Erythroblast (primary cell): Measurements from ENCODE around the gene KIAA1958.
"Not testable (repeated sequence)": the region's sequence is repeated elsewhere in the genome, so short reads cannot be mapped to it uniquely, and the experiment has no call there.

Source experiments
- DNase-seq, 2 experiments: peaks; one replicate each; lab custom pipeline; 2025; lab: John Stamatoyannopoulos, UW
- GATA1 ChIP-seq: IDR thresholded peaks from 2 replicates; pipeline ENCODE4 v1.6.1; 2011; ENCODE audit warnings: low read depth, mild to moderate bottlenecking, control low read depth, low read length, moderate library complexity
- POLR2A ChIP-seq: IDR thresholded peaks from 2 replicates; pipeline ENCODE4 v1.6.1; 2011; ENCODE audit warnings: mild to moderate bottlenecking, low read length

KIAA1958 gene

DNA sequence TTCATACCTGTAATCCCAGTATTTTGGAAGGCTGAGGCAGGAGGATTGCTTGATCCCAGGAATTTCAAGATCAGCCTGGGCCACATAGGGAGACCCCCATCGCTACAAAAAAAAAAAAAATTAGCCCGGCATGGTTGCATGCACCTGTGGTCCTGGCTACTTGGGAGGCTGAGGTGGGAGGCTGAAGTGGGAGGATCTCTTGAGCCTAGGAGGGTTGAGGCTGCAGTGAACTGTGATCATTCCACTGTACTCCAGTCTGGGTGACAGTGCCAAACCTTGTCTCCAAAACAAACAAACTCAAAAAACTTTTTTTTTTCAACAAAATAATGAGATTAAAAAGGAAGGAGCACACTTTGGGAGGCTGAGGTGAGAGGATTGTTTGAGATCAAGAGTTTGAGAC is 14.2 kb downstream of the KIAA1958 start:
- DNase-seq, result no peak
- TF ChIP-seq GATA1, result no peak
- no peak for TF ChIP-seq POLR2A

DNA sequence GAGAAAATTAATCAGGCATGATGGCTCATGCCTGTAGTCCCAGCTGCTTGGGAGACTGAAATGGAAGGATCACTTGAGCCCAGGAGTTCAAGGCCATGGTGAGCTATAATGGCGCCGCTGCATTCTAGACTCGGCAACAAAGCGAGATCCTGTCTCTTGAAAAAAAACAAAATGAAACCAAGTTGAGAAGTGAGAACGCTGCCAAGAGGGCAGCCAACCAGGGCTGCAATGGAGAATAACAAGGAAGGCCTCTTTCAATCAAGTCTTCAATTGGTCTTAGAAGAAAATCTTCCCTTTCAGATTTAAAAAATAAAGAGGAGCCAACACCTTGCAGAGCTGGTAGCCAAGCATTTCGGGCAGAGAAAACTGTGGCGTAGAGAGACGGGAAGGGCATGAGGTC is 14.7 kb downstream of the KIAA1958 start:
- no peak for TF ChIP-seq GATA1
- no peak for TF ChIP-seq POLR2A
- no peak for DNase-seq

DNA sequence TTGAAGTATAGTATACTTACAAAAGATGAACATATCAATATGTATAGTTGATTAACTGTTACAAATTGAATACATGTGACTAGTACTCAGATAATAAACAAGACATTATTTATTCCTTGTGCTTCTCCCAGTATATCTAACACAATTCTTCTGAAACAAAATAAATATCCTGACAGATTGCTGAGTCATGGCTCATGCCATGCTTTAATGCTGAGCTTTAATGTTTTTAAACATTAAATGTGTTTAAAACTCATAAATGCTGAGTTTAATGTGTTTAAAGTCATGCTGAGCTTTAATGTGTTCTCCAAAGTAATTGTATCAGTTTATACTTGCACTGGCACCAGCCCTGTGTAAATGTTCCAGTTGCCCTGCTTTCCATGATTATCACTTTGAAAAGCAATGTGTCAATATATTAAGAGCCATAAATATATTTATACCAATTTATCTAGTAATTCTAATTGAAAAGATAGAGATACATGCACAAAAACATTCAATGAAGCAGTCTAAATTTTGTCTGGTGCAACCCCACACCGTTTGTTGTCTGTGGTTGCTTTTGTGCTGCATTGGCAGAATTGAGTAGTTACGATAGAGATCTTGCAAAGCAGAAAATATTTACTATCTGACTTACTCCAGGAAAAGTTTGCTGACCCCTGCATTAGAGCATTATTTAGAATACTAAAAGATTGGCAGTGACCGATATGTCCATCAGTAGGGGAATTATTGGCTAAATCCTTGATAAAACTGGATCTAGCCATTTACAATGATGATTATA is 15.7 kb downstream of the KIAA1958 start:
- DNase-seq, result no peak
- TF ChIP-seq GATA1 (no peak), POLR2A (no peak)

GRCh38 chr9:112503170-112503569 is 16.5 kb downstream of the KIAA1958 start:
- TF ChIP-seq POLR2A, result no peak
- TF ChIP-seq GATA1, result no peak
- DNase-seq, result no peak

DNA sequence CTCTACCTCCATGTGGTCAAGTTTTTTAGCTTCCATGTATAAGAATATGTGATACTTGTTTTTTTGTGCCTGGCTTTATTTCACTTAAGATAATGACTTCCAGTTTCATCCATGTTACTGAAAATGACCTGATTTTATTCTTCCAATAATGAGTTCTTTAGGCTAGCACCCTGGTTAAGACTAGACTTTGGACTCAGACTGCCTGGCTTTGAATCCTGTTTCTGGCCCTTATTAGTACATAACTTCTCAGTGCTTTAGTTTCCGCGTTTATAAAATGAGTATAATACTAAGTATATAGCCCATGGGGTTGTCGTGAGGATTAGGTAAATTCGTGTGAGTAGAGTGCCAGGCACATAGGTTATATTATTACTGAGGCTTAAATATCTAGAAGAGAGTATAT is 18.5 kb downstream of the KIAA1958 start:
- no peak for DNase-seq
- TF ChIP-seq GATA1 (no peak), POLR2A (no peak)

GRCh38 chr9:112505607-112506006 is 19.0 kb downstream of the KIAA1958 start:
- TF ChIP-seq POLR2A (no peak), GATA1 (no peak)
- DNase-seq, result no peak

DNA sequence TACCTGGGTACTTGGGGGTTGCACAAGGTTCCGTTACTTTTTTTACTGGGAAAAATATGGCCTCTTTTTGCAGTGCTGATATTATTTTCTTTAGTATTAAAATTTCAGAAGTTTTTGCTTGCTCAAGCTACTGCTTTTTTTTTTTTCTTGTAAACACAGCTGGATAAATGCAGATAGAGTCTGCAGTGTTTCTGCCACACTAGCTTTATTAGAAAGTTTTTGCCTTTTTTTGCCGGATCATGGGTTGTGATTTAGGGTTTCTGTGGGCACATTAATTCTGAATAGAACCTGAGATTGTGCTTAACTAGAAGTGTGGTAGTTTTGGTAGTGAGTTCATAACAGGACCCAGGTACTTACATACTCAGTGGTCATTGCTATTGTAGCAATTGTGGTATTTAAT is 19.9 kb downstream of the KIAA1958 start:
- no peak for TF ChIP-seq POLR2A
- no peak for TF ChIP-seq GATA1
- no peak for DNase-seq

DNA sequence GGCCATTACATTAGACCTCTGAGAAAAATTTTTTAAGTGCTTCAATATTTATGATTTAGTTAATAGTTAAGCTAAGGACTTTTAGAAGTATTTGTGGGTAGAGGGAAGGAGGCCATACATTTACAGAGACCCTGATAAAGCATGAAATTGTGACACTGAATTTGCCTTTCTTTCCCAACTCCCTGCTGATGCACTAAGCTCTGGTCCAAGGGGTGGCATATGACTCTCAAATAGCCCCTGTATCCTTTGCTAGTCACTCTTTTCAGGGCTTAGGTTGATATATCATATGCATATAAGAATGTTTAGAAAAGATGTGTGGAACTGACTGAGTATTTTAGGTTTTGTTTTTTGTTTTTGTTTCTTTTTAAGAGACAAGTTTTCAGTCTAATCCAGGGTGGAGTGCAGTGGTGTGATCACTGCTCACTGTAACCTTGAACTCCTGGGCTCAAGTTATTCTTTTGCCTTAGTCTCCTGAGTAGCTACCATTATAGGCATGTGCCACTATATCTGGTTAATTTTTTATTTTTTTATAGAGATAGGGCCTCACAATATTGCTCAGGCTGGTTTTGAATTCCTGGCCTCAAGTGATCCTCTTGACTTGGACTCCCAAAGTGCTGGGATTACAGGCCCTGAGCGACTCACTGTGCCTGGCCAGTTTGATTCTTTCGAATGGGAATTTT is 20.5 kb downstream of the KIAA1958 start:
- no peak for DNase-seq
- TF ChIP-seq GATA1, result no peak
- TF ChIP-seq POLR2A, result no peak

GRCh38 chr9:112508377-112508776 is 21.8 kb downstream of the KIAA1958 start:
- no peak for DNase-seq
- TF ChIP-seq POLR2A, result no peak
- no peak for TF ChIP-seq GATA1

- not testable (repeated sequence) for DNase-seq
These were observed 25.8 kb downstream of the KIAA1958 start for GRCh38 chr9:112512377-112512776.

DNA sequence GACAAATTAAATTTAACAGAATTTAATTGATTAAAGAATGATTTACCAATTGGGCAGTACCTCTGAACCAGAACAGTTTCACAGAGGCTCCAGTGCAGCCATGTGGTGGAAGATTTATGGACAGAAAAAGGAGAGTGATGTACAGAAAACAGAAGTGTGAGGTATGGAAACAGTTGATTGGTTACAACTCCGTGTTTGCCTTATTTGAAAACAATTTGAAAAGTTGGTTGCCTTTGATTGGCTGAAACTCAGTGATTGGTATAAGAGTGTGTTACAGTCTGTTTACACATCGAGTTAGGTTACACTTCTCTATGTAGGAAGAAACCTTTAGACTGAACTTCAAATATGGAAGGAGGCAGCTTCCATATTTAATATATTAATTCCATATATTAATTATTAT is 30.1 kb downstream of the KIAA1958 start:
- no peak for TF ChIP-seq POLR2A
- no peak for TF ChIP-seq GATA1
- DNase-seq, result no peak

- no peak for TF ChIP-seq GATA1
- no peak for DNase-seq
These were observed 33.4 kb downstream of the KIAA1958 start for GRCh38 chr9:112520069-112520468.

DNA sequence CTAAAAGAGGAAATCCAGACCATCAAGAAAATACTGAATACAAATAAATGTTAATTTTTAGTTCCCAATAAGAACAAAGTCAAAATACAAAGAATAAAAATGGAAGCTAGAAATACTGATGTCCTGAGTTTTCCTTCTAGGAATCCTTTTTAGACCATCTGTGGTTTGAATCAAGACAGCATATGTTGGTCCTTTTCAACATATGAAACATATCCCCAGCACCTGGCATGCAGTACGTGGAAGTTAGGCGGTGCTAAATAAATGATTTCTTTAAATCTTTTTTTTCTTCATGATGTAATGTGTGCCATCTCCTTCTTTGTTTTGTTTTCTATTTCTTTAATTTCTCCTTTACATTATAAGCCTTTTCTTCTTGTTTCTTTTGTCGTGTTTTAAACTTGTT is 34.0 kb downstream of the KIAA1958 start:
- TF ChIP-seq POLR2A (no peak), GATA1 (no peak)
- DNase-seq, result no peak

DNA sequence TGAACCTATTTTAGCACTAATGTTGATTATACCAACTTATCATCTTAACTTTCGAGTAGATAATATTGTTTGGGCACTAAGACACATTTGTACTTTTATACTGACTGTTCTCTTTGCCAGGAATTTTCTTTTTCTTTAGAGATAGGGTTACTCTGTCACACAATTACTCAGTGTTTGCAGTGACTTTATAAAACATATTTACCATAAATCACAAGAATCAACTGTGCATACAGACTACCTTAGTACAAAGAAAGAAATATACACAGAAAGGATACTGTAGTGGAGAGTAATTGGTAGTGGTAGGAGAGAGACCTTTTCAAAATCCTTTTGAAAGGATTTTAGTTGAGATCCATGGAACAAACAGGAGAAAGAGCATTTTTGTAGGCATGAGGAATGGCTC is 40.3 kb downstream of the KIAA1958 start:
- no peak for TF ChIP-seq POLR2A
- TF ChIP-seq GATA1, result no peak
- DNase-seq, result no peak

- TF ChIP-seq GATA1 (no peak), POLR2A (no peak)
- no peak for DNase-seq
These were observed 41.3 kb downstream of the KIAA1958 start for GRCh38 chr9:112527959-112528358.
